A673 (cell line): ENCODE data around the gene TMEM61. TPM values are rescaled to one million over a fixed set of nuclear protein-coding genes. Genes with fewer than 3 reads are reported as not detected.

ENCODE experiments used
- BruUV-seq: library from RNA; stranded (reverse); fragments of 400-500 nt; replicated peaks from 2 replicates; lab custom pipeline; 2021; lab: Mats Ljungman, UMichigan
- CTCF ChIA-PET: fragments of 300-600 bp; sonication (Branson Sonifier 250); formaldehyde crosslinking; loops from one replicate; lab custom pipeline; 2022; ENCODE audit warnings: antibody characterized with exemption; lab: Charles Lee
- POLR2A ChIA-PET: fragments of 300-600 bp; sonication (Branson Sonifier 250); formaldehyde crosslinking; loops from one replicate; lab custom pipeline; 2022; ENCODE audit warnings: antibody characterized with exemption; ENCODE audit not compliant: low non-redundant PET; lab: Charles Lee
- DNase-seq: peaks from one replicate; pipeline ENCODE4 v3.0.0-alpha.2; 2015; ENCODE audit warnings: low spot score
- H3K27ac ChIP-seq: fragments of 200-600 bp; sonication (generic); 2 replicates; pipeline ENCODE4 v1.5.1; 2016; ENCODE audit warnings: mixed run types, low read depth, mild to moderate bottlenecking, mixed read lengths, antibody characterized with exemption, low read length; ENCODE audit not compliant: poor library complexity, severe bottlenecking
- H3K27me3 ChIP-seq: fragments of 200-600 bp; sonication (generic); replicated peaks from 2 replicates; pipeline ENCODE4 v1.6.1; 2017; ENCODE audit warnings: mixed run types, low read depth, mild to moderate bottlenecking, mixed read lengths, antibody characterized with exemption, low read length; ENCODE audit not compliant: insufficient read depth, poor library complexity
- H3K36me3 ChIP-seq: fragments of 200-600 bp; sonication (generic); 2 replicates; pipeline ENCODE4 v1.6.1; 2016; ENCODE audit warnings: mixed run types, mild to moderate bottlenecking, mixed read lengths, antibody characterized with exemption, low read length; ENCODE audit not compliant: insufficient read depth, poor library complexity, severe bottlenecking
- H3K4me1 ChIP-seq: fragments of 200-600 bp; sonication (generic); 2 replicates; pipeline ENCODE4 v1.6.1; 2017; ENCODE audit warnings: mixed run types, mild to moderate bottlenecking, mixed read lengths, antibody characterized with exemption, low read length; ENCODE audit not compliant: insufficient read depth, poor library complexity, severe bottlenecking
- H3K4me3 ChIP-seq: fragments of 200-600 bp; sonication (generic); 2 replicates; pipeline ENCODE4 v1.5.1; 2016; ENCODE audit warnings: low read depth, mixed run types, mild to moderate bottlenecking, mixed read lengths, low read length; ENCODE audit not compliant: poor library complexity, severe bottlenecking
- H3K9me3 ChIP-seq: fragments of 200-600 bp; sonication (generic); 2 replicates; pipeline ENCODE4 v1.6.1; 2016; ENCODE audit warnings: mixed run types, low read depth, mild to moderate bottlenecking, mixed read lengths, antibody characterized with exemption, low read length; ENCODE audit not compliant: poor library complexity, severe bottlenecking
- CTCF ChIP-seq: fragments of 300-800, 200-600 bp; sonication (generic); conservative IDR thresholded peaks from 2 replicates; pipeline ENCODE4 v1.5.1; 2017; ENCODE audit warnings: low read depth, mild to moderate bottlenecking, antibody characterized with exemption, low read length, moderate library complexity, mixed read lengths
- EZH2 ChIP-seq: fragments of 200-600 bp; sonication (generic); IDR thresholded peaks from 2 replicates; pipeline ENCODE4 v1.6.1; 2017; ENCODE audit warnings: borderline replicate concordance, low read depth, mild to moderate bottlenecking, mixed read lengths, antibody characterized with exemption, low read length; ENCODE audit not compliant: poor library complexity, severe bottlenecking
- intact Hi-C: fragments of 100-400 bp; cut with micrococcal nuclease; formaldehyde crosslinking; loops from one replicate; pipeline ENCODE4 v1.10.0; 2022; ENCODE audit not compliant: unreplicated experiment
- total RNA-seq: library from RNA; stranded (reverse); gene quantifications from 2 replicates; pipeline ENCODE4 v1.2.3, GENCODE V29; 2021

The TMEM61 gene
- total RNA-seq, 1 experiment from 2014 or later = not detected

GRCh38 chr1:54944610-54945392, 35.6 kb upstream of the TMEM61 start:
- no TSS peak for BruUV-seq
- no peaks in the 10 kb centered on the region for H3K36me3 ChIP-seq
- H3K9me3 ChIP-seq = no peaks in the 10 kb centered on the region
- ChIA-PET CTCF (interaction anchor here (0.6 to 4.3 kb wide), 10 partner anchors 17 to 95 kb away, joined by 3 to 78 read pairs (median 4); partner anchors contain the start of gene DHCR24), POLR2A (no interaction called here)
- intact Hi-C loops = loop anchor here (1.0 to 10.0 kb wide), 3 partner anchors 52 to 330 kb away; no protein-coding TSS in a partner anchor
- peak overlapping the region; percentile 3 for H3K4me3 ChIP-seq
- no peak overlapping the region for H3K27ac ChIP-seq
- H3K4me1 ChIP-seq = peaks cover 10% of the 10 kb centered on the region
- no peaks in the 10 kb centered on the region for H3K27me3 ChIP-seq
- DNase-seq = peak; percentile 85
- TF ChIP-seq CTCF = peak; percentile 91
- no peak for TF ChIP-seq EZH2

- ChIA-PET CTCF (interaction anchor here (0.7 to 4.3 kb wide), 9 partner anchors 17 to 94 kb away, joined by 3 to 78 read pairs (median 4); partner anchors contain the start of gene DHCR24), POLR2A (interaction anchor here (0.6 kb wide), 1 partner anchor 199 kb away, joined by 4 read pairs; no protein-coding TSS in a partner anchor)
These were observed 35.0 kb upstream of the TMEM61 start for GRCh38 chr1:54945393-54945936.

GRCh38 chr1:54947540-54947939, 32.9 kb upstream of the TMEM61 start:
- Histone ChIP-seq H3K9me3 (no peaks in the 10 kb centered on the region), H3K27me3 (no peaks in the 10 kb centered on the region), H3K27ac (no peak overlapping the region), H3K36me3 (no peaks in the 10 kb centered on the region), H3K4me1 (no peaks in the 10 kb centered on the region), H3K4me3 (no peak overlapping the region)
- TF ChIP-seq EZH2 = no peak
- TF ChIP-seq CTCF = no peak
- intact Hi-C loops = loop anchor here (10.0 kb wide), 1 partner anchor 327 kb away; no protein-coding TSS in a partner anchor
- ChIA-PET CTCF (interaction anchor here (4.3 kb wide), 1 partner anchor 74 kb away, joined by 78 read pairs; no protein-coding TSS in a partner anchor), POLR2A (no interaction called here)
- BruUV-seq = no TSS peak
- no peak for DNase-seq

More at GRCh38 chr1:54945393-54945936, 35.0 kb upstream of the TMEM61 start:
- no peaks in the 10 kb centered on the region for H3K27me3 ChIP-seq
- BruUV-seq = no TSS peak
- no peaks in the 10 kb centered on the region for H3K36me3 ChIP-seq
- H3K9me3 ChIP-seq = no peaks in the 10 kb centered on the region
- no peak overlapping the region for H3K27ac ChIP-seq
- intact Hi-C loops = loop anchor here (1.0 to 10.0 kb wide), 3 partner anchors 51 to 329 kb away; no protein-coding TSS in a partner anchor
- peaks cover 4% of the 10 kb centered on the region for H3K4me1 ChIP-seq
- no peak for TF ChIP-seq EZH2
- TF ChIP-seq CTCF = no peak
- no peak for DNase-seq
- H3K4me3 ChIP-seq = no peak overlapping the region
